ENCODE data around the gene HIPK2.

The HIPK2 gene

DNA sequence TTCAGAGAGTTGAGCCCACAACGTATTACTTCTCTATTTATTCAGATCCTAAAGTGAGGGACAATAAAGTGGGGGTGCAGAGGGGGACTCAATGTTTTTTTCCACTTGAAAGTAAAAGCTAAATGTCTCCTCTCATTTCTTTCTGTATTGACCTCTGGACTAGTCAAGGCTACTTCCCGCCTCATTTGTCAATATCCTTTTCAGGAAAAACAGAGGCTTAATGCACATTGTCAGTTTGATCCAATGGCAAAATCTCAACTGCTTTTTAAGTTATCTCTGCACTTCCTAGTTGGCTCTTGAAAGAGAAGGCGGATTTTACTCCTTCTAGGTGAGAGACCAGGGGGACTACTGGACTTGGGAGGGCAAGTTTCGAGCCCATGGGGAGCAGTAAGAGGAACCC, 56.4 kb downstream of the HIPK2 start:
- no peak for ATAC-seq
- TF ChIP-seq ZNF8 (CRISPR knock-in tag; IDR thresholded peaks at IDR 0.05): no peak
- no peak for TF ChIP-seq BACH2 (CRISPR knock-in tag; IDR thresholded peaks at IDR 0.05; ENCODE audit: borderline replicate concordance)
- TF ChIP-seq, protein P1, sequence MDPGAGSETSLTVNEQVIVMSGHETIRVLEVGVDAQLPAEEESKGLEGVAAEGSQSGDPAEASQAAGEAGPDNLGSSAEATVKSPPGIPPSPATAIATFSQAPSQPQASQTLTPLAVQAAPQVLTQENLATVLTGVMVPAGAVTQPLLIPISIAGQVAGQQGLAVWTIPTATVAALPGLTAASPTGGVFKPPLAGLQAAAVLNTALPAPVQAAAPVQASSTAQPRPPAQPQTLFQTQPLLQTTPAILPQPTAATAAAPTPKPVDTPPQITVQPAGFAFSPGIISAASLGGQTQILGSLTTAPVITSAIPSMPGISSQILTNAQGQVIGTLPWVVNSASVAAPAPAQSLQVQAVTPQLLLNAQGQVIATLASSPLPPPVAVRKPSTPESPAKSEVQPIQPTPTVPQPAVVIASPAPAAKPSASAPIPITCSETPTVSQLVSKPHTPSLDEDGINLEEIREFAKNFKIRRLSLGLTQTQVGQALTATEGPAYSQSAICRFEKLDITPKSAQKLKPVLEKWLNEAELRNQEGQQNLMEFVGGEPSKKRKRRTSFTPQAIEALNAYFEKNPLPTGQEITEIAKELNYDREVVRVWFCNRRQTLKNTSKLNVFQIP (CRISPR knock-in tag; IDR thresholded peaks at IDR 0.05; ENCODE audit: borderline replicate concordance, low read depth): no peak
- no peak for TF ChIP-seq CSDC2 (CRISPR knock-in tag; IDR thresholded peaks at IDR 0.05)
- TF ChIP-seq ESRRG (CRISPR knock-in tag; IDR thresholded peaks at IDR 0.05): no peak
- TF ChIP-seq ZNF565 (CRISPR knock-in tag; conservative IDR thresholded peaks at IDR 0.05; ENCODE audit: low read depth): no peak
- TF ChIP-seq OSR1 (CRISPR knock-in tag; IDR thresholded peaks at IDR 0.05): no peak
- no peak for TF ChIP-seq GLIS3 (CRISPR knock-in tag; IDR thresholded peaks at IDR 0.05)
- no peak for TF ChIP-seq ZFP30 (CRISPR knock-in tag; IDR thresholded peaks at IDR 0.05)
- no peak for TF ChIP-seq CREB5 (CRISPR knock-in tag; IDR thresholded peaks at IDR 0.05; ENCODE audit: low read depth)
- TF ChIP-seq PATZ1 (CRISPR knock-in tag; IDR thresholded peaks at IDR 0.05; ENCODE audit: borderline replicate concordance): no peak
- TF ChIP-seq ZNF70 (CRISPR knock-in tag; IDR thresholded peaks at IDR 0.05): no peak
- no peak for TF ChIP-seq ISL1 (CRISPR knock-in tag; IDR thresholded peaks at IDR 0.05)
- no peak for TF ChIP-seq ARNTL (CRISPR knock-in tag; IDR thresholded peaks at IDR 0.05; ENCODE audit: borderline replicate concordance, low read depth)
- no peak for TF ChIP-seq PPARA (CRISPR knock-in tag; IDR thresholded peaks at IDR 0.05; ENCODE audit: borderline replicate concordance)
- no peak for TF ChIP-seq TOX (CRISPR knock-in tag; IDR thresholded peaks at IDR 0.05; ENCODE audit: borderline replicate concordance)

- TF ChIP-seq CSDC2 (CRISPR knock-in tag; IDR thresholded peaks at IDR 0.05) (no peak), BACH2 (CRISPR knock-in tag; IDR thresholded peaks at IDR 0.05; ENCODE audit: borderline replicate concordance) (no peak), SNAI2 (CRISPR knock-in tag; IDR thresholded peaks at IDR 0.05) (no peak), ZNF565 (CRISPR knock-in tag; conservative IDR thresholded peaks at IDR 0.05; ENCODE audit: low read depth) (no peak), TOX (CRISPR knock-in tag; IDR thresholded peaks at IDR 0.05; ENCODE audit: borderline replicate concordance) (no peak), GLIS3 (CRISPR knock-in tag; IDR thresholded peaks at IDR 0.05) (no peak), OSR1 (CRISPR knock-in tag; IDR thresholded peaks at IDR 0.05) (no peak), PPARA (CRISPR knock-in tag; IDR thresholded peaks at IDR 0.05; ENCODE audit: borderline replicate concordance) (no peak), ARNTL (CRISPR knock-in tag; IDR thresholded peaks at IDR 0.05; ENCODE audit: borderline replicate concordance, low read depth) (no peak), ZC3H10 (CRISPR knock-in tag; IDR thresholded peaks at IDR 0.05) (no peak), ZNF8 (CRISPR knock-in tag; IDR thresholded peaks at IDR 0.05) (no peak), TCF4 (CRISPR knock-in tag; IDR thresholded peaks at IDR 0.05; ENCODE audit: borderline replicate concordance) (no peak), ZNF70 (CRISPR knock-in tag; IDR thresholded peaks at IDR 0.05) (no peak), ZFP3 (CRISPR knock-in tag; IDR thresholded peaks at IDR 0.05) (no peak), CREB5 (CRISPR knock-in tag; IDR thresholded peaks at IDR 0.05; ENCODE audit: low read depth) (no peak), ZFP30 (CRISPR knock-in tag; IDR thresholded peaks at IDR 0.05) (no peak), ISL1 (CRISPR knock-in tag; IDR thresholded peaks at IDR 0.05) (no peak)
- TF ChIP-seq, protein P1 (CRISPR knock-in tag; IDR thresholded peaks at IDR 0.05; ENCODE audit: borderline replicate concordance, low read depth): no peak
- no peak; the same call in 2 of the 3 replicates for ATAC-seq
These were observed 57.0 kb downstream of the HIPK2 start for GRCh38 chr7:139720705-139721231.

- TF ChIP-seq CSRNP3 (CRISPR knock-in tag; IDR thresholded peaks at IDR 0.05) (no peak), GLIS3 (CRISPR knock-in tag; IDR thresholded peaks at IDR 0.05) (no peak), ZNF70 (CRISPR knock-in tag; IDR thresholded peaks at IDR 0.05) (no peak), ZNF565 (CRISPR knock-in tag; conservative IDR thresholded peaks at IDR 0.05; ENCODE audit: low read depth) (no peak), ZFP3 (CRISPR knock-in tag; IDR thresholded peaks at IDR 0.05) (no peak), TOX (CRISPR knock-in tag; IDR thresholded peaks at IDR 0.05; ENCODE audit: borderline replicate concordance) (no peak), ZNF8 (CRISPR knock-in tag; IDR thresholded peaks at IDR 0.05) (no peak), PPARA (CRISPR knock-in tag; IDR thresholded peaks at IDR 0.05; ENCODE audit: borderline replicate concordance) (no peak)
- ATAC-seq: no peak
These were observed 57.6 kb downstream of the HIPK2 start for GRCh38 chr7:139720186-139720585.
